ENCODE results near the gene TOMM34. TPM values are rescaled to one million over a fixed set of nuclear protein-coding genes. Genes with fewer than 3 reads are reported as not detected.

TOMM34 gene, protein sequence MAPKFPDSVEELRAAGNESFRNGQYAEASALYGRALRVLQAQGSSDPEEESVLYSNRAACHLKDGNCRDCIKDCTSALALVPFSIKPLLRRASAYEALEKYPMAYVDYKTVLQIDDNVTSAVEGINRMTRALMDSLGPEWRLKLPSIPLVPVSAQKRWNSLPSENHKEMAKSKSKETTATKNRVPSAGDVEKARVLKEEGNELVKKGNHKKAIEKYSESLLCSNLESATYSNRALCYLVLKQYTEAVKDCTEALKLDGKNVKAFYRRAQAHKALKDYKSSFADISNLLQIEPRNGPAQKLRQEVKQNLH
- total RNA-seq: 39.0 and 39.6 TPM in 2 replicates
- long read RNA-seq, transcript TOMM34-201 (7 exons, 2,062 nt): major isoform, 134 of 151 reads
- long read RNA-seq, partial matches to known transcripts: 7 of 151 reads
- long read RNA-seq, other reads (novel, unspliced or antisense): 10 of 151 reads

DNA sequence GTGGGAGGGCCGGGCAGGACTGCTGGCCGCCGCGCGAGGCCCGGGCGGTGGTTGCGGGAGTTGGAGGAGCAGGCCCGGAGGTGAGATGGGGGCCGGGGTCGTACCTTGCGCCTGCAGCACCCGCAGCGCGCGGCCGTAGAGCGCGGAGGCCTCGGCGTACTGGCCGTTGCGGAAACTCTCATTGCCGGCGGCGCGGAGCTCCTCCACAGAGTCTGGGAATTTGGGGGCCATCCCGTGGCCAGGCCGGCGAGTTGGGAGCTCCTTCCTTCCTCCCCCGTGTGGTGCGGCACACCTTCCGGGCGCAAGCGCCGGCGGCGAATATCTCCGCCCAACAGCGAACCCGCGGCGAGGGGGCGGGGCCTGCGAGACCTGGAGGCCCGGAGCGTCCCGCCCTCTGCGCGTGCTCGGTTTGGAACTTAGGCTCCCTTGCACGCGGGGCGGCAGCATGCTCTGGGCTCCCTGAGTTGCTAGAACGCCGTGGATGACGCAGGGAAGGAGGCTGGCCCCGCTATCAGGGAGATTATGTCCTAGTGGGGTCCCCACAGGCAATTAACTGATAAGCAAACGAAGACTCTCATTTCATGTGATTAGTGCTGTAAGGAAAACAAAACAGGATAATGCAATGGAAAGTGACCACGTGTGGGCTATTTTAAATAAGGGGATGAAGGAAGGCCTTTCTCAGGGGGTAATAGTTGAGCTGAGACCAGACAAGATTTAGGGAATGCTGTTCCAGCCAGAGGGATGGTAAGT lies at the start of gene TOMM34:
TOMM34 (minus strand) TSS at position 295 of the 750 bp plus-strand sequence; CDS start at position 231, 64 bp downstream.
- Mint-ChIP-seq H3K4me1 (peaks cover 35% of the 10 kb centered on the region), H3K36me3 (ENCODE audit: low read depth) (peaks cover 6% of the 10 kb centered on the region), H3K4me3 (peak within 1 kb of the TSS; percentile 97), H3K27me3 (ENCODE audit: low read depth) (no peaks in the 10 kb centered on the region), H3K27ac (ENCODE audit: unreplicated experiment) (peak within 1 kb of the TSS; percentile 93), H3K9me3 (no peaks in the 10 kb centered on the region)
- TF ChIP-seq, protein P1, sequence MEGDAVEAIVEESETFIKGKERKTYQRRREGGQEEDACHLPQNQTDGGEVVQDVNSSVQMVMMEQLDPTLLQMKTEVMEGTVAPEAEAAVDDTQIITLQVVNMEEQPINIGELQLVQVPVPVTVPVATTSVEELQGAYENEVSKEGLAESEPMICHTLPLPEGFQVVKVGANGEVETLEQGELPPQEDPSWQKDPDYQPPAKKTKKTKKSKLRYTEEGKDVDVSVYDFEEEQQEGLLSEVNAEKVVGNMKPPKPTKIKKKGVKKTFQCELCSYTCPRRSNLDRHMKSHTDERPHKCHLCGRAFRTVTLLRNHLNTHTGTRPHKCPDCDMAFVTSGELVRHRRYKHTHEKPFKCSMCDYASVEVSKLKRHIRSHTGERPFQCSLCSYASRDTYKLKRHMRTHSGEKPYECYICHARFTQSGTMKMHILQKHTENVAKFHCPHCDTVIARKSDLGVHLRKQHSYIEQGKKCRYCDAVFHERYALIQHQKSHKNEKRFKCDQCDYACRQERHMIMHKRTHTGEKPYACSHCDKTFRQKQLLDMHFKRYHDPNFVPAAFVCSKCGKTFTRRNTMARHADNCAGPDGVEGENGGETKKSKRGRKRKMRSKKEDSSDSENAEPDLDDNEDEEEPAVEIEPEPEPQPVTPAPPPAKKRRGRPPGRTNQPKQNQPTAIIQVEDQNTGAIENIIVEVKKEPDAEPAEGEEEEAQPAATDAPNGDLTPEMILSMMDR (conservative IDR thresholded peaks at IDR 0.05): no peak
- DNase-seq (ENCODE audit: low read depth, low spot score): peak; percentile 85

DNA sequence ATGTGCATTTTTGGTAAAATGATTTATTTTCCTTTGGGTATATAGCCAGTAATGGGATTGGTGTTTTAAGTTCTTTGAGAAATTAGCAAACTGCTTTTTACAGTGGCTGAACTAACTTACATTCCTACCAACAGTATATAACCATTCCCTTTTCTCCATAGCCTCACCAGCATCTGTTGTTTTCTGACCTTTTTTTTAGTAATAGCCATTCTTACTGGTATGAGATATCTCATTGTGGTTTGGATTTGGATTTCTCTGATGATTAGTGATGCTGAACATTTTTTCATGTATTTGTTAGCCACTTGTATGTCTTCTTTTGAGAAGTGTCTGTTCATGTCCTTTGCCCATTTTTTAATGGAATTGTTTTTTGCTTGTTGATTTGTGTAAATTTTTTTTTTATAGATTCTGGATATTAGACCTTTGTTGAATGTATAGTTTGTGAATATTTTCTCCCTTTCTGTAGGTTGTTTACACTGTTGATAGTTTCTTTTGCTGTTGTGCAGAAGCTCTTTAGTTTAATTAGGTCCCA lies 48.4 kb upstream of the TOMM34 start:
- H3K27ac Mint-ChIP-seq (ENCODE audit: unreplicated experiment): no peak overlapping the region
- H3K9me3 Mint-ChIP-seq: no peaks in the 10 kb centered on the region
- no peak for DNase-seq (ENCODE audit: low read depth, low spot score)
- H3K4me3 Mint-ChIP-seq: no peak overlapping the region
- H3K27me3 Mint-ChIP-seq (ENCODE audit: low read depth): no peaks in the 10 kb centered on the region
- no peaks in the 10 kb centered on the region for H3K4me1 Mint-ChIP-seq
- TF ChIP-seq, protein P1 (conservative IDR thresholded peaks at IDR 0.05): no peak
- H3K36me3 Mint-ChIP-seq (ENCODE audit: low read depth): peaks cover 5% of the 10 kb centered on the region

DNA sequence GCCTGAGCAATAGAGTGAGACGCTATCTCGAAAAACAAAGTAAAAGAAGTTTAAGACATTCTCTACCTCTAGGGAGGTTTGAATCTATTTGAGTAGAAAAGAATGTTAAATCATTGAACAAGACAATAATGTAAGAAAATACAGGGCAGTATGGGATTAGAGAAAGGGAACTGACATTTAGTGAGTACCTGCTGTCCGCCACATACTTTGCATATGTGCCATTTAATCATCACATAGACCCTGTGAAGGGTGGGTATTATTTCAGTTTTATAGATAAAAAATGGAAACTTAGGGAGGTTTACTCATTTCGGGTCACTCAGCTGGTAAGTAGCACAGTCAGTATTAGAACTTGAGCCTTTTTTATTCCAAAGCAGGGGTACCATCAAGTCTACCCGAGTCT lies 37.5 kb upstream of the TOMM34 start:
- no peaks in the 10 kb centered on the region for H3K27me3 Mint-ChIP-seq (ENCODE audit: low read depth)
- no peak overlapping the region for H3K4me3 Mint-ChIP-seq
- H3K4me1 Mint-ChIP-seq: no peaks in the 10 kb centered on the region
- no peak overlapping the region for H3K27ac Mint-ChIP-seq (ENCODE audit: unreplicated experiment)
- no peaks in the 10 kb centered on the region for H3K9me3 Mint-ChIP-seq
- TF ChIP-seq, protein P1 (conservative IDR thresholded peaks at IDR 0.05): no peak
- peaks cover 13% of the 10 kb centered on the region for H3K36me3 Mint-ChIP-seq (ENCODE audit: low read depth)
- DNase-seq (ENCODE audit: low read depth, low spot score): no peak

DNA sequence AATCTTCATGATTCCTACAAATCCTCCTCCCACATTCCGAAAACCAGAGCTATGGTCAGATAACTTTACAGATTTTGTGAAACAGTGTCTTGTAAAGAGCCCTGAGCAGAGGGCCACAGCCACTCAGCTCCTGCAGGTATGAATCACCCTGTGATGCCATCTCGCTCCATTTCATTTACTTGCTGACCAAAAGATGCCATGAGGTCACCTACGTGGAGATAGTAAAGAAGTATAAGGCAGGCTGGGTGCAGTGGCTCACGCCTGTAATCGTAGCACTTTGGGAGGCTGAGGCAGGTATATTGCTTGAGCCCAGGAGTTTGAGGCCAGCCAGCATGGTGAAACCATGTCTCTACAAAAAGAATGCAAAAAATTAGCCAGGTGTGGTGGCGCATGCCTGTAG lies 37.0 kb upstream of the TOMM34 start:
- TF ChIP-seq, protein P1 (conservative IDR thresholded peaks at IDR 0.05): no peak
- no peak for DNase-seq (ENCODE audit: low read depth, low spot score)
- H3K4me3 Mint-ChIP-seq: no peak overlapping the region
- no peak overlapping the region for H3K27ac Mint-ChIP-seq (ENCODE audit: unreplicated experiment)
- H3K27me3 Mint-ChIP-seq (ENCODE audit: low read depth): no peaks in the 10 kb centered on the region
- no peaks in the 10 kb centered on the region for H3K4me1 Mint-ChIP-seq
- H3K9me3 Mint-ChIP-seq: no peaks in the 10 kb centered on the region
- peaks cover 13% of the 10 kb centered on the region for H3K36me3 Mint-ChIP-seq (ENCODE audit: low read depth)

DNA sequence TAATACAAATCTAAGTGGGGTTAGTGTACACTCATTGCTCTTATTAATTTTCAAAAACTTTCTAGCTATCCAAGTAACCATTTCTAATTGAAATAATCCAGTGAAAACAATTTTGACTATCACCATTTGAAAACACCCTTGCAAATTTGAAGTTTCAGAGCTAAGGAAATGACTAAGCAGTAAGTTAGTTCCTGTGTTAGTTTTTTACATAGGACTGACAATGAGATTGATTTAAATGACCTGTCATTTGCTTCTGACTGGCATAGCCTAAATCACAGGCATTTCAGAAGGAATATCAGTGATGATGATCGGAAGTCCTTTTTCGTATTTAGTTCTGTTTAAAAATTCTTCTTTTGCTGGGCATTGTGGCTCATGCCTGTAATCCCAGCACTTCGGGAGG lies 33.1 kb upstream of the TOMM34 start:
- no peaks in the 10 kb centered on the region for H3K9me3 Mint-ChIP-seq
- no peak for DNase-seq (ENCODE audit: low read depth, low spot score)
- H3K27ac Mint-ChIP-seq (ENCODE audit: unreplicated experiment): no peak overlapping the region
- H3K4me1 Mint-ChIP-seq: no peaks in the 10 kb centered on the region
- TF ChIP-seq, protein P1 (conservative IDR thresholded peaks at IDR 0.05): no peak
- peaks cover 16% of the 10 kb centered on the region for H3K36me3 Mint-ChIP-seq (ENCODE audit: low read depth)
- H3K4me3 Mint-ChIP-seq: no peak overlapping the region
- no peaks in the 10 kb centered on the region for H3K27me3 Mint-ChIP-seq (ENCODE audit: low read depth)
